GM13977 (cell line): ENCODE data around the gene CAMK1D.

Experiments
- DNase-seq: peaks from one replicate; pipeline ENCODE4 v3.0.0; 2012; ENCODE audit warnings: low spot score
- CTCF ChIP-seq: IDR thresholded peaks from 2 replicates; pipeline ENCODE4 v1.5.1; 2012; ENCODE audit warnings: mild to moderate bottlenecking, control low read depth; ENCODE audit not compliant: insufficient read depth; ENCODE audit errors: extremely low read depth, missing control alignments
- in situ Hi-C: fragments of 300-500 bp; cut with MboI; formaldehyde crosslinking; loops from one replicate; pipeline ENCODE4 v1.12.0; 2022; ENCODE audit warnings: low sequenced_read_pairs, low pct_unique_long_range_greater_than_20kb, mixed read lengths, inconsistent platforms; ENCODE audit not compliant: unreplicated experiment

The CAMK1D gene

DNA sequence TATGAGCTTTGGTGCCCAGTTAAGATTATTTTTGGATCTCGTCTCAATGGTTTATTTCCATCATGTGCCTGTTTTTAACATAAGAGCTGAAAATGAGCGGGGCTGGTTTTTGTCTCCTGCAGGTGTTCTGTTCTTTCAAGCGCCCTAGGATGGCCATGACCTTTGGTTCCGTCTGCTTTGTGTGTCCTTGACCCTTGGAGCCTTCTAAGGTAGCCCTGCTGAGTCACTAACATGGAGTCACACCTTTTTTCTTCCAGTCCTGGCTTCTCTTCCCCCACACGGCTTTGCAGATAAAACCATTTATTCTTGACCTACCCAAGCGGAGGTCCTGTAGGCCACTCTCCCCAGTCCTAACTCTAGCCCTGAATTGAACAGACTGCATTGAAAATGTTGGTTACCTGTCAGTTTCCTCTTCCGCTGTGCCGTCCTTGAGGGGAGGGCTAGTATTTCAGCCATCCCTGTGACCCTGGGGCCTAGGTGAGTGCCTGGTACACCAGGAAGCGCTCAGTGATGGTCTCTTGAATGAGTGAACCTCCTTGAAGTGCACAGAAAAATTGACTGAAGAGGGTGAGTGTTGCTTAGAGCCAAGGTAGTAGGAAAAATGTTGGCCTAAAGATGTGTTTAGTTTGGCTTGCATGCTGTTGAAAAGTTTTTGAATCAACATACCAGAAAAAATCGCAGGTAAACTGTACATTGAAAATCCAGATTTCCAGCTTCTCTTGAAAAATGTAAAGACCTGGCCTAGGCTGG, 48.0 kb downstream of the CAMK1D start:
- DNase-seq = no peak
- no peak for TF ChIP-seq CTCF
- in situ Hi-C loops = no loop called here

DNA sequence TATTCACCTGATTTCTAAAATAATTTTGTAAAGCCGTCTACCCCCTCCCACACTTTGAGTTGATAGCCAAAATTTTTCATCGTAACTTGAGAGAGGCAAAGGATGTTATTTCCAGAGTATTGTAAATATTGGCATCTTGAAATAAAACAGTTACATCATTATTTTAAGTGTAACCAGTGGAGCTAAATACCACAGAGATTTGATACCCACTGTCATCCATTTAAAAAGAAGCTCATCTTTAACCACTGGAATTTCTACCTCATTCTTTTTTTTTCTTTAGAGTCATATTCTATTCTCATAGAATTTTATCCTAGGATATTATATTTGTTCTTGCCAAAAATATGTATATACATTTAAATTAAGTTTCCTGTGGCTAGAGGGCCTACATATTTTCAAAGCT, 48.6 kb downstream of the CAMK1D start:
- no peak for TF ChIP-seq CTCF
- DNase-seq = no peak
- in situ Hi-C loops = no loop called here

GRCh38 chr10:12400266-12400931, 51.1 kb downstream of the CAMK1D start:
- DNase-seq = no peak
- no peak for TF ChIP-seq CTCF
- in situ Hi-C loops = no loop called here

DNA sequence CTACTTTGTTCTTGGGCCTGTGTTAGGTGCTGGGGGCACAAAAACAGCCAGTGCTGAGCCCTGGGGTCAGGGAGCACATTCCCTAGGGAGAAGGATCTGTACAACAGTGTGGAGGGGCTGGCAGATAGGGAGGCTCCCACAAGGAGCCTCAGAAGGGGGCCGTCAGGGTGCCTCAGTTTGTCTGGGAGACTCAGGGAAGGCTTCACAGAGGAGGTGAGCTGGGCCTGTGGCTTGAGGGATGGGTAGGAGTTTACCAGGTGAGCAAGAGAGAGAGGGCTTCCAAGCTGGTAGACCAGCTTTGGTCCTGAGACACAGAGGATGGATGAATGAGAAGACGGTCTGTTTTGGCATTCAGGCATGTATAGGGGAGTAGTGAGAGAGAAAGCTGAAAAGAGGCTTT, 52.1 kb downstream of the CAMK1D start:
- TF ChIP-seq CTCF = no peak
- DNase-seq = no peak
- in situ Hi-C loops = no loop called here

DNA sequence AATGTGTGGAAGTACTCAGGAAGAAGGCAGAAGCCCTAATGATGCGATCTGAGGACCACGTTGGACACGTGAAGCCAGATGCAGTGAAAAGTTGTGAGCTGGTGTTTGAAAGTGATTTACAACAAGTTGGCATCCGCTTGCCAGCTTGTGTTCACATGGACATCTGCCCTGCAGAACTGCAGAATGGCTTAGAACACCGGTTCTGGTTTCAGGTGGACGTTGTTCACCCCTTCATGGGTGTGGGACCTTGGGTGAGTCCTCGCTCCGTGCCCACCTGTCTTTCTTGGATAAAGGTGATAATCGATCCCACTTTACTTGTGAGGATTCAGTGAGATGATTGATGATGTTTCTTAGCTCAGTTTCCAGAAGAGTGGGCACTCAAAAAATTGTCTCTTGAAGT, 53.8 kb downstream of the CAMK1D start:
- in situ Hi-C loops = no loop called here
- no peak for DNase-seq
- no peak for TF ChIP-seq CTCF

DNA sequence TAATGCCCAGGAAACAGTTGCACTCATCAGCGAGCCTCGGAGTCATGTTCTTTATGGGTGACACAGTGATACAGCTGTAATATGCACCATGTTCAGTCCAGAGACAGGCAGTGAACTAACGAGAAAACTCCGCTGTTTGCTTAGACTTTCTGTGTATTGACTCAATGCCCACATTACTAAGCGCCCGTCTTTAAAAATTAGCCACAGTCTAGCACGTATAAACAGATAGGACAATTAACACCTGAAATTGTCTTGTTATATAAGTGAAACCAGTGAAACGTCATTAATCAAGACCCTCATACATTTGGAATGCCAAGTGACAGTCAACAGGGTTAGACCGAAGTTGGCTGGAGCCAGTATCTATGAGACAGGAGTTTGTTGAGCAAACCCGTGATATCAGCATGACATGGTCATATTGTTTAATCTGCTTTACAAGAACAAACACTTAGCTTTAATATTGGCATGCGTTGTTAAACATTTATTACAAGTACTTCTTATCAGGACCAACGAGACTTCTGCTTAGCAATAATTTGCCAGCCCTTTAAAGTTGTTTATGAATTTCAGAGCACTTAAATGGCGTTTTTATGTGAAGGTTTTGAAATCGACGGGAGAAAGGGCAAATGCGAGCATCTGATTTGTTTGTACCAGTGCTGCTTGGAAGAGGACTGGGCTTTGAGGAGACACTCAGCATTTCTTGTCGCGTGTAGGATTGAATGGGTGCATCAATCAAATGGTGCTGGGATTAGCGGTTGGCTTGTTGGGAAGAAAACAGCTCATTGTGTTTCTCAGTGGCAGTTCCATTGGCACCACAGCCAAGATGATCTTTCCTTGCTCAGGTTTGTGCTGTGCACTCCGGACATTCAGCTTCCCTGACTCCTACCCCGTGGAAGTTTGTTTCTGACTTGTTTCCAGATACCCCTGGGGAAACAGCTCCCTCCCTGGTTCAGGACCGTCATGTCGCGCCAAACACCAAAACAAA, 56.3 kb downstream of the CAMK1D start:
- in situ Hi-C loops = no loop called here
- DNase-seq = no peak
- TF ChIP-seq CTCF = no peak
